NT2/D1 (cell line): ENCODE measurements around the gene BRD1.

Experiments used
- DNase-seq: peaks from one replicate; pipeline ENCODE4 v3.0.0-alpha.2; 2011; ENCODE audit warnings: low read depth, low spot score
- H3K27me3 ChIP-seq: 2 replicates; pipeline ENCODE4 v1.6.0; 2011; ENCODE audit warnings: mild to moderate bottlenecking; ENCODE audit not compliant: insufficient read length, insufficient read depth
- H3K36me3 ChIP-seq: 2 replicates; pipeline ENCODE4 v1.6.1; 2011; ENCODE audit warnings: mild to moderate bottlenecking, low read length, mixed read lengths; ENCODE audit not compliant: insufficient read depth, insufficient read length
- H3K4me1 ChIP-seq: 2 replicates; pipeline ENCODE4 v1.5.1; 2011; ENCODE audit not compliant: insufficient read depth, insufficient read length
- H3K4me3 ChIP-seq: 2 replicates; pipeline ENCODE4 v1.5.1; 2011; ENCODE audit warnings: low read depth; ENCODE audit not compliant: insufficient read length
- H3K9ac ChIP-seq: 2 replicates; pipeline ENCODE4 v1.6.0; 2011; ENCODE audit warnings: low read depth; ENCODE audit not compliant: insufficient read length
- H3K9me3 ChIP-seq: 2 replicates; pipeline ENCODE4 v1.5.1; 2011; ENCODE audit warnings: mild to moderate bottlenecking, low read length; ENCODE audit not compliant: insufficient read depth
- SUZ12 ChIP-seq: IDR thresholded peaks from 2 replicates; pipeline ENCODE4 v1.6.1; 2011; ENCODE audit not compliant: insufficient read length, insufficient read depth; ENCODE audit errors: extremely low read depth
- YY1 ChIP-seq: IDR thresholded peaks from 2 replicates; pipeline ENCODE4 v1.6.1; 2011; ENCODE audit not compliant: insufficient read length, insufficient read depth
- ZNF274 ChIP-seq: IDR thresholded peaks from 2 replicates; pipeline ENCODE4 v1.6.1; 2011; ENCODE audit warnings: mild to moderate bottlenecking, low read depth, low read length

BRD1 gene

GRCh38 chr22:49796596-49797270 lies 30.9 kb downstream of the BRD1 start:
- H3K36me3 ChIP-seq = peaks cover 91% of the 10 kb centered on the region
- DNase-seq = no peak
- H3K4me3 ChIP-seq = no peak overlapping the region
- no peaks in the 10 kb centered on the region for H3K27me3 ChIP-seq
- H3K9me3 ChIP-seq = no peaks in the 10 kb centered on the region
- no peak for TF ChIP-seq ZNF274
- no peak for TF ChIP-seq YY1
- TF ChIP-seq SUZ12 = no peak
- peaks cover 3% of the 10 kb centered on the region for H3K4me1 ChIP-seq
- no peak overlapping the region for H3K9ac ChIP-seq

- DNase-seq = no peak
- Histone ChIP-seq H3K36me3 (peaks cover 94% of the 10 kb centered on the region), H3K27me3 (no peaks in the 10 kb centered on the region), H3K4me3 (no peak overlapping the region), H3K9me3 (no peaks in the 10 kb centered on the region), H3K9ac (no peak overlapping the region), H3K4me1 (peaks cover 4% of the 10 kb centered on the region)
- TF ChIP-seq SUZ12 (no peak), ZNF274 (no peak), YY1 (no peak)
These were observed 32.2 kb downstream of the BRD1 start for GRCh38 chr22:49795521-49795920.

DNA sequence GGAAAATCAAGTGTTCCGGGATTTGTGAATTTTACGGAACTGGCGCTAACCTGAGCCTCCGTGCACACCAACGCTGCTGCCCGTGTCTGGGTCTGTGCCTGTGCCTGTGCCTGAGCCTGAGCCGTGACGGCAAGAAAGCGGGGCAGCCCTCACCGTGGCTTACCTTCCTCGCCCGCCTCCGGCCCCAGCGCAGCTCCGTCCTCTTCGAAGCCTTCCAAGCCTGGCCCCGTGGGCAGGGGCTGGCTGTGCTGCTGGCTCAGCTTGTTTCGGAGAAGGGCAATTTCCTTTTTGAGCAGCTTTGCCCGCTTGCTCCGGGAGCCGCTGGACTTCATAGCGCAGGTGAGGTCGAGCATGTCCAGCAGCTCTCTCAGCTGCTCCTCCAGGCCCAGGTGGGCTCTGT lies 33.8 kb downstream of the BRD1 start:
- Histone ChIP-seq H3K36me3 (peaks cover 95% of the 10 kb centered on the region), H3K27me3 (no peaks in the 10 kb centered on the region), H3K9ac (no peak overlapping the region), H3K9me3 (no peaks in the 10 kb centered on the region), H3K4me1 (peaks cover 10% of the 10 kb centered on the region), H3K4me3 (no peak overlapping the region)
- no peak for DNase-seq
- no peak for TF ChIP-seq SUZ12
- TF ChIP-seq ZNF274 = no peak
- no peak for TF ChIP-seq YY1

DNA sequence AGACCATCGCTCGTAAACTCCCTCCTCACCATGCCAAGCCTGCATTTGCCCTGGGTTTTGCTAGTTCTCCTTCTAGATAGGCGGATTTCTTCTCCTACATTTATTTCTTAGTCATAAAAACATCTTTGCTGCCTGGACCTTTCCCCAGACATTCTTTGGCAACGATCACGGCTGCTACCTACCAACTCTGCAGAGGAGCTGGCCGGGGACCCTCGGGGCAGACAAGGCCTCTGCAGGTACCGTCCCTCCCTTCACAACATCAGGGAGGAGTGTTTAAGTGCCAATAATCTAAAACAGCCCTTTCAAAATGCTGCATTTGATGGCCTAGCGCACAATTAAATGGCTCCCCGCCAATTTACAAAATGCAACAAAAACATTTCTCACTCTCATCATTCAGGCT lies 34.4 kb downstream of the BRD1 start:
- TF ChIP-seq ZNF274 = no peak
- no peak for TF ChIP-seq SUZ12
- TF ChIP-seq YY1 = no peak
- Histone ChIP-seq H3K4me1 (peaks cover 10% of the 10 kb centered on the region), H3K27me3 (no peaks in the 10 kb centered on the region), H3K9ac (no peak overlapping the region), H3K9me3 (no peaks in the 10 kb centered on the region), H3K4me3 (no peak overlapping the region), H3K36me3 (peaks cover 93% of the 10 kb centered on the region)
- DNase-seq = no peak

DNA sequence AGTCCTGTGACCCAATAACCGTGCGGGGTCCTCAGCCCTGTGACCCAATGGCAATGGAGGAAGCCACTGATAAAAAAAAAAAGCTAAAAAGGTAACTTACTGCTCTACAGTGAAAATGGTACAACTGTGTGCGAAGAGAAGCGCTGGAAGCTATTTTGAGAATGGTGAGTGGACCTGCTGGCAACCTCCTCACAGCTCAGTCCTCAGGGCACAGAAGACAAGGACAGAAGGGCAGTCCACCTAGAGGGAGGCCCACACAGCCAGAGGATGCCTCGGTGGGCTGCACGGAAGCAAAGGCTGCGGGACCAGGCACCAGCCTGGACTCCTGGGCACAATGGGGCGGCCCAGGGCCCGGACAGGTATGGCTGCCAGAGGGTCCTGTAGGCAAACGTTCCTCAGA lies 35.6 kb downstream of the BRD1 start:
- peaks cover 10% of the 10 kb centered on the region for H3K4me1 ChIP-seq

GRCh38 chr22:49791682-49792081 lies 36.0 kb downstream of the BRD1 start:
- H3K27me3 ChIP-seq = no peaks in the 10 kb centered on the region
- H3K4me1 ChIP-seq = peaks cover 10% of the 10 kb centered on the region
- no peak overlapping the region for H3K9ac ChIP-seq
- H3K36me3 ChIP-seq = peaks cover 90% of the 10 kb centered on the region
- H3K9me3 ChIP-seq = no peaks in the 10 kb centered on the region
- no peak overlapping the region for H3K4me3 ChIP-seq
- DNase-seq = no peak
- TF ChIP-seq SUZ12 = no peak
- TF ChIP-seq ZNF274 = no peak
- TF ChIP-seq YY1 = no peak

More for the DNA sequence above, 35.6 kb downstream of the BRD1 start:
- Histone ChIP-seq H3K9me3 (no peaks in the 10 kb centered on the region), H3K27me3 (no peaks in the 10 kb centered on the region), H3K36me3 (peaks cover 91% of the 10 kb centered on the region), H3K9ac (no peak overlapping the region), H3K4me3 (no peak overlapping the region)
- TF ChIP-seq SUZ12 (no peak), YY1 (no peak), ZNF274 (no peak)
- no peak for DNase-seq

GRCh38 chr22:49790912-49791311 lies 36.8 kb downstream of the BRD1 start:
- TF ChIP-seq YY1 (no peak), SUZ12 (no peak), ZNF274 (no peak)
- DNase-seq = no peak
- Histone ChIP-seq H3K9me3 (no peaks in the 10 kb centered on the region), H3K27me3 (no peaks in the 10 kb centered on the region), H3K36me3 (peaks cover 91% of the 10 kb centered on the region), H3K9ac (no peak overlapping the region), H3K4me3 (no peak overlapping the region), H3K4me1 (peaks cover 17% of the 10 kb centered on the region)
